Measurements from ENCODE around the gene AFAP1L1. TPM values are rescaled to one million over a fixed set of nuclear protein-coding genes. Genes with fewer than 3 reads are reported as not detected.

Gene AFAP1L1
- total and polyA plus RNA-seq, 2 of the 13 experiments (the other 11 are each of a cell fraction or from before 2014, with no cell fraction given): 0.38 to 1.0 TPM

GRCh38 chr5:149261246-149261645 lies 10.4 kb upstream of the AFAP1L1 start:
- no peak overlapping the region for H3K4me2 ChIP-seq (ENCODE audit: low read depth, low read length)
- ATAC-seq (no peak), DNase-seq (ENCODE audit: low spot score) (no peak), FAIRE-seq (no peak)
- CTCF ChIA-PET (ENCODE audit: low intra/inter-chr PET ratio, low total read pairs): no interaction called here
- H3K79me2 ChIP-seq (ENCODE audit: insufficient read depth, low read length): no peaks in the 10 kb centered on the region
- H2AFZ ChIP-seq (ENCODE audit: low read length): no peak overlapping the region
- no peaks in the 10 kb centered on the region for H3K9me3 ChIP-seq (ENCODE audit: low read length)
- intact Hi-C loops (cut with micrococcal nuclease; ENCODE audit: unreplicated experiment): loop anchor here (10.0 kb wide), 1 partner anchor 436 kb away; the partner anchor contains the start of gene ADRB2
- no peak for TF ChIP-seq ZNF782 (CRISPR knock-in tag; IDR thresholded peaks at IDR 0.05; ENCODE audit: borderline replicate concordance)
- TF ChIP-seq ZHX1 (CRISPR knock-in tag; IDR thresholded peaks at IDR 0.05; ENCODE audit: low read depth): no peak
- TF ChIP-seq ZNF296 (CRISPR knock-in tag; conservative IDR thresholded peaks at IDR 0.05): no peak
- no peak for TF ChIP-seq EEA1 (CRISPR knock-in tag; IDR thresholded peaks at IDR 0.05; ENCODE audit: borderline replicate concordance)
- TF ChIP-seq HNRNPLL (IDR thresholded peaks at IDR 0.05; ENCODE audit: low read depth, low read length, poor library complexity, severe bottlenecking): no peak
- no peak for TF ChIP-seq ZNF552 (CRISPR knock-in tag; IDR thresholded peaks at IDR 0.05; ENCODE audit: borderline replicate concordance)
- TF ChIP-seq ATM (IDR thresholded peaks at IDR 0.05; ENCODE audit: borderline replicate concordance): no peak
- TF ChIP-seq SYNCRIP (IDR thresholded peaks at IDR 0.05; ENCODE audit: insufficient read depth, low read depth, low read length): no peak
- no peak for TF ChIP-seq ZSCAN12 (CRISPR knock-in tag; IDR thresholded peaks at IDR 0.05)
- no peak for TF ChIP-seq BATF2 (CRISPR knock-in tag; IDR thresholded peaks at IDR 0.05)
- TF ChIP-seq ZNF160 (CRISPR knock-in tag; IDR thresholded peaks at IDR 0.05): no peak
- no peak for TF ChIP-seq ZSCAN9 (CRISPR knock-in tag; IDR thresholded peaks at IDR 0.05; ENCODE audit: borderline replicate concordance)
- no peaks in the 10 kb centered on the region for H4K20me1 ChIP-seq (ENCODE audit: insufficient read depth, low read length)
- H3K4me1 ChIP-seq (ENCODE audit: insufficient read depth, low read length): no peaks in the 10 kb centered on the region
- H3K4me3 ChIP-seq (replicated peaks in 1 of 3; ENCODE audit: insufficient read depth in 1 of 3, low read depth in 2 of 3, low read length in 3 of 3): no peak overlapping the region
- 27% methylated on average over 7 of the region's 7 CpGs for WGBS (ENCODE audit: low lambda C conversion rate)
- in situ Hi-C loops (cut with HindIII; ENCODE audit: extremely low pct_ligation_motif_present, low pct_unique_long_range_greater_than_20kb): loop anchor here (10.0 kb wide), 1 partner anchor 526 kb away; no protein-coding TSS in a partner anchor
- H3K27ac ChIP-seq (ENCODE audit: extremely low read length, insufficient read depth, low read length): no peak overlapping the region
- no peaks in the 10 kb centered on the region for H3K36me3 ChIP-seq (replicated peaks in 1 of 2; ENCODE audit: control insufficient read depth in 1 of 2, insufficient read depth in 2 of 2, low read length in 2 of 2)
- BruUV-seq (replicated peaks): no TSS peak
- POLR2A ChIA-PET: no interaction called here
- H3K27me3 ChIP-seq (ENCODE audit: control insufficient read depth in 1 of 2, insufficient read depth in 2 of 2, low read length in 2 of 2): peaks cover 1 to 9% of the 10 kb centered on the region in 2 experiments; a peak in 3 of 5 replicates
- H3K9ac ChIP-seq (ENCODE audit: insufficient read depth, low read depth, low read length): no peak overlapping the region

Data from HepG2 (cell line).